ENCODE results near the gene WNT9A.

The WNT9A gene

GRCh38 chr1:227947386-227947675 lies 401 bp downstream of the WNT9A start:
- H3K27ac ChIP-seq (ENCODE audit: extremely low read depth, low read depth, low read length), result peak overlapping the region; percentile 40; the same call in 1 of the 2 replicates
- peak overlapping the region; percentile 51 for H3K4me3 ChIP-seq (ENCODE audit: low read depth, low read length)
- CTCF ChIA-PET, result interaction anchor here (0.7 to 2.6 kb wide), 7 partner anchors 98 to 1874 kb away, joined by 3 to 36 read pairs (median 3); no protein-coding TSS in a partner anchor
- no peaks in the 10 kb centered on the region for H3K9me3 ChIP-seq (ENCODE audit: control insufficient read depth, insufficient read depth, low read depth, low read length)
- H3K4me1 ChIP-seq (ENCODE audit: control insufficient read depth, insufficient read depth, low read length), result peaks cover 14% of the 10 kb centered on the region
- no peaks in the 10 kb centered on the region for H3K36me3 ChIP-seq (ENCODE audit: control insufficient read depth in 2 of 2, insufficient read depth in 1 of 2, low read length in 2 of 2)
- POLR2A ChIA-PET, result interaction anchor here (0.5 to 2.7 kb wide), 12 partner anchors 16 to 632 kb away, joined by 3 to 19 read pairs (median 4); partner anchors contain the start of gene ARF1
- TF ChIP-seq ZNF292 (tag by site-specific recombination; IDR thresholded peaks at IDR 0.05; ENCODE audit: borderline replicate concordance, low read depth) (no peak), GLIS2 (tag by site-specific recombination; IDR thresholded peaks at IDR 0.05) (no peak), ZNF549 (tag by site-specific recombination; IDR thresholded peaks at IDR 0.05) (no peak), ZNF184 (tag by site-specific recombination; IDR thresholded peaks at IDR 0.05) (no peak), ZBTB1 (tag by site-specific recombination; IDR thresholded peaks at IDR 0.05) (no peak), ZNF488 (tag by site-specific recombination; IDR thresholded peaks at IDR 0.05) (no peak), ZNF670 (tag by site-specific recombination; IDR thresholded peaks at IDR 0.05; ENCODE audit: low read depth) (no peak), ZNF529 (tag by site-specific recombination; IDR thresholded peaks at IDR 0.05; ENCODE audit: insufficient replicate concordance) (no peak), ZSCAN5A (tag by site-specific recombination; IDR thresholded peaks at IDR 0.05) (no peak), ZNF398 (tag by site-specific recombination; IDR thresholded peaks at IDR 0.05) (peak; percentile 26), ZNF148 (tag by site-specific recombination; IDR thresholded peaks at IDR 0.05; ENCODE audit: borderline replicate concordance) (no peak), ZNF211 (tag by site-specific recombination; IDR thresholded peaks at IDR 0.05; ENCODE audit: low read depth) (no peak), ZNF664 (tag by site-specific recombination; IDR thresholded peaks at IDR 0.05) (peak; percentile 86), TRIM28 (IDR thresholded peaks at IDR 0.05; ENCODE audit: borderline replicate concordance, low read length) (no peak), ZSCAN30 (tag by site-specific recombination; IDR thresholded peaks at IDR 0.05) (peak; percentile 9; the same call in 1 of the 2 replicates), PRDM4 (tag by site-specific recombination; IDR thresholded peaks at IDR 0.05) (no peak), ZBTB20 (tag by site-specific recombination; IDR thresholded peaks at IDR 0.05) (no peak), ZNF555 (tag by site-specific recombination; conservative IDR thresholded peaks at IDR 0.05) (no peak), ZNF239 (tag by site-specific recombination; IDR thresholded peaks at IDR 0.05) (no peak), ZFHX2 (tag by site-specific recombination; conservative IDR thresholded peaks at IDR 0.05) (no peak), ZBTB10 (tag by site-specific recombination; IDR thresholded peaks at IDR 0.05) (no peak), ZBTB48 (tag by site-specific recombination; IDR thresholded peaks at IDR 0.05) (0 out of 2 replicates have a peak, but pooled peaks have one; percentile 24), ZNF558 (tag by site-specific recombination; IDR thresholded peaks at IDR 0.05) (no peak), ZNF548 (tag by site-specific recombination; IDR thresholded peaks at IDR 0.05) (no peak), ZNF416 (tag by site-specific recombination; IDR thresholded peaks at IDR 0.05) (no peak), ZNF302 (tag by site-specific recombination; IDR thresholded peaks at IDR 0.05; ENCODE audit: low read depth) (no peak), SALL2 (tag by site-specific recombination; IDR thresholded peaks at IDR 0.05; ENCODE audit: borderline replicate concordance) (no peak), GLI4 (tag by site-specific recombination; IDR thresholded peaks at IDR 0.05) (no peak)

All from HEK293 (cell line).